Measurements from ENCODE around the gene PAPSS2. TPM values are rescaled to one million over a fixed set of nuclear protein-coding genes. Genes with fewer than 3 reads are reported as not detected.

The PAPSS2 gene
- total RNA-seq, 2 experiments from 2014 or later, result 0.08 TPM; not detected in 1

DNA sequence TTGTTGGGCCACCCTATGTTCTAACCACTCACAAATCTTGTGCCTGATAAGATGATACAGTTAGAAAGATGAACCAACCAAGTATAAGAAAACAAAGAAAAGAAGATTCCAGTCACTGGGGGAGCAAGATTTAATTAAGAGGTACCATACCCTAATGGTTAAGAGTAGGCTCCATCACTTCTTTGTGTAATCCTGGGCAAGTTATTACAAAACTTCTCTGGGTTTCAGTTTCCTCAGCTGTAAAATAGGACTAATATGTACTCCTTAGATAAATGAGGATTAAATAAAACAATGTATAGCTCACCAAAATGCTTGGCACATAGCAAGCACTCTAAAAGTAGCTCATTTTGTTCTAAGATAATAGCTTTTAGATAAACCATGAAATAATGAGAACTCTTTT is 99.9 kb downstream of the PAPSS2 start:
- Mint-ChIP-seq H3K36me3 (ENCODE audit: low read depth) (peaks cover 34% of the 10 kb centered on the region), H3K27ac (no peak overlapping the region), H3K9me3 (no peaks in the 10 kb centered on the region), H3K4me1 (peaks cover 13% of the 10 kb centered on the region), H3K4me3 (no peak overlapping the region), H3K27me3 (no peaks in the 10 kb centered on the region)
- ChIA-PET POLR2A (interaction anchor here (0.6 kb wide), 1 partner anchor 102 kb away, joined by 4 read pairs; no protein-coding TSS in a partner anchor), CTCF (interaction anchor here (1.1 to 1.5 kb wide), 2 partner anchors 16 to 33 kb away, joined by 3 read pairs; no protein-coding TSS in a partner anchor)
- no peak for DNase-seq

- ChIA-PET CTCF (interaction anchor here (0.7 to 1.5 kb wide), 3 partner anchors 15 to 32 kb away, joined by 3 read pairs; no protein-coding TSS in a partner anchor), POLR2A (no interaction called here)
- Mint-ChIP-seq H3K9me3 (no peaks in the 10 kb centered on the region), H3K27ac (no peak overlapping the region), H3K4me1 (peaks cover 13% of the 10 kb centered on the region), H3K27me3 (no peaks in the 10 kb centered on the region), H3K4me3 (no peak overlapping the region), H3K36me3 (ENCODE audit: low read depth) (peaks cover 36% of the 10 kb centered on the region)
- DNase-seq, result no peak
Observed at GRCh38 chr10:87760195-87760905, 100.7 kb downstream of the PAPSS2 start.

DNA sequence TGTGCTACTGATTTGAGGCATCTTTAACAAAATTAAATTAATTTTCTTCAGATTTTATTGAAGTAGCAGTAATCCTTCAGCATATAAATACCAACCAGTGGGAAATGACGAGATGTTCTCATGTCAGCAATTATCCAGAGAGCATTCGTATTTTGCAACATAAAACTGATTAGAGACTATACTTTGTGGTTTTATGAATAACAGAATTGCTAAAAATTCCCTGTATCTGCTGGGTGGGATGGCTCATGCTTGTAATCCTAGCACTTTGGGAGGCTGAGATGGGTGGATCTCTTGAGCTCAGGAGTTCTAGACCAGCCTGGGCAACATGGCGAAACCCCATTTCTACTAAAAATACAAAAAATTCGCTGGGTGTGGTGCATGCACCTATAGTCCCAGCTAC is 101.5 kb downstream of the PAPSS2 start:
- POLR2A ChIA-PET, result no interaction called here

DNA sequence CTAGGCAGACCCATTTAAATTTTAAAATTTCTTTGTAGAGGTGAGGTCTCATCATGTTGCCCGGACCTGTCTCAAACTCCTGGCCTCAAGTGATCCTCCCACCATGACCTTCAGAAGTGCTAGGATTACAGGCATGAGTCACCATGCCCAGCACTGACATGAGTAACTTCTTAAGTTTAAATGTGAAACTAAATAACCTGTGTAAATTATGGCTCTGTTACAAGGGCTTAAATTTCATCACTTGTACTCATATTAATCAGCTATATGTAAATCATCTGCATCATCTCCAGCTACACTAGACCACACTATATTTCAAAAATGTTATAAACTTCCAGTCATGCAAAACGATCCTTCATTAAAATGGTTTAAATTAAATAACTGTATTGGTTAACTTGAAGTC is 102.2 kb downstream of the PAPSS2 start:
- peaks cover 32% of the 10 kb centered on the region for H3K36me3 Mint-ChIP-seq (ENCODE audit: low read depth)
- no peaks in the 10 kb centered on the region for H3K27me3 Mint-ChIP-seq
- POLR2A ChIA-PET, result interaction anchor here (0.6 kb wide), 1 partner anchor 14 kb away, joined by 4 read pairs; no protein-coding TSS in a partner anchor
- no peaks in the 10 kb centered on the region for H3K9me3 Mint-ChIP-seq
- peak overlapping the region; percentile 79 for H3K27ac Mint-ChIP-seq
- H3K4me3 Mint-ChIP-seq, result no peak overlapping the region
- H3K4me1 Mint-ChIP-seq, result peaks cover 13% of the 10 kb centered on the region
- CTCF ChIA-PET, result interaction anchor here (0.6 kb wide), 1 partner anchor 80 kb away, joined by 3 read pairs; no protein-coding TSS in a partner anchor
- no peak for DNase-seq

More for the DNA sequence above, 101.5 kb downstream of the PAPSS2 start:
- no peak for DNase-seq
- peaks cover 34% of the 10 kb centered on the region for H3K36me3 Mint-ChIP-seq (ENCODE audit: low read depth)
- no peaks in the 10 kb centered on the region for H3K9me3 Mint-ChIP-seq
- no peak overlapping the region for H3K27ac Mint-ChIP-seq
- CTCF ChIA-PET, result interaction anchor here (0.6 kb wide), 1 partner anchor 81 kb away, joined by 3 read pairs; no protein-coding TSS in a partner anchor
- peaks cover 13% of the 10 kb centered on the region for H3K4me1 Mint-ChIP-seq
- no peaks in the 10 kb centered on the region for H3K27me3 Mint-ChIP-seq
- H3K4me3 Mint-ChIP-seq, result no peak overlapping the region

- peaks cover 42% of the 10 kb centered on the region for H3K36me3 Mint-ChIP-seq (ENCODE audit: low read depth)
- no peak overlapping the region for H3K27ac Mint-ChIP-seq
- no peaks in the 10 kb centered on the region for H3K9me3 Mint-ChIP-seq
- DNase-seq, result no peak
- peaks cover 15% of the 10 kb centered on the region for H3K4me1 Mint-ChIP-seq
- H3K4me3 Mint-ChIP-seq, result no peak overlapping the region
- ChIA-PET POLR2A (no interaction called here), CTCF (no interaction called here)
- no peaks in the 10 kb centered on the region for H3K27me3 Mint-ChIP-seq
Observed at GRCh38 chr10:87763086-87763861, 103.6 kb downstream of the PAPSS2 start.

GRCh38 chr10:87764072-87764934 is 104.6 kb downstream of the PAPSS2 start:
- no peak overlapping the region for H3K27ac Mint-ChIP-seq
- CTCF ChIA-PET, result no interaction called here
- peaks cover 15% of the 10 kb centered on the region for H3K4me1 Mint-ChIP-seq
- no peak overlapping the region for H3K4me3 Mint-ChIP-seq
- DNase-seq, result no peak
- H3K9me3 Mint-ChIP-seq, result no peaks in the 10 kb centered on the region
- H3K27me3 Mint-ChIP-seq, result no peaks in the 10 kb centered on the region
- H3K36me3 Mint-ChIP-seq (ENCODE audit: low read depth), result peaks cover 45% of the 10 kb centered on the region
- POLR2A ChIA-PET, result no interaction called here

DNA sequence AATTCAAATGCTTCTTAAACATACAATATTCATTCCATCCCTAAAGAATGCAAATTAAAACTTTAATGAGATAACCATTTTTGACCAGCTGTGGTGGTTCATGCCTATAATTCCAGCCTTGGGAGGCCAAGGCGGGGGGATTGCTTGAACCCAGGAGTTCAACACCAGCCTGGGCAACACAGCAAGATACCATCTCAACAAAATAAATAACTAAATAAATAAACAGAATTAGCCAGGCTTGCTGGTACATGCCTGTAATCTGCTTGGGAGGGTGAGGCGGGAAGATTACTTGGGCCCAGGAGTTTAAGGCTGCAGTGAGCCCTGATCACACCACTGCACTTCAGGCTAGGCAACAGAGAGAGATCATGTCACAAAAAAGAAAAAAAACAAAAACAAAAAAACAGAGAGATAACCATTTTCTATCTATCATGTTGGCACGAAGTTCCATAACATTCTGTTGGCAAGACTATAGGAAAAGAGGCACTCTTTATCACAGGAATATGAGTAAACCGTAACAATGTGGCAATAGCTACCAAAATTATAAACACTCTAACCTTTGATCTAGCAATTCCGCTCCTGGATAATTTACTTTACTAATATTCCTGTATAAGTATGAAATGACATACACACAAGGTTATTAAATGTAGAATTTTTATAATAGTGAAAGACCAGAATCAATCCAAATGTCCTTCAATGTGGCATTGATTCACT is 106.1 kb downstream of the PAPSS2 start:
- DNase-seq, result no peak
- Mint-ChIP-seq H3K9me3 (no peaks in the 10 kb centered on the region), H3K27me3 (no peaks in the 10 kb centered on the region), H3K27ac (no peak overlapping the region), H3K4me3 (no peak overlapping the region), H3K36me3 (ENCODE audit: low read depth) (peaks cover 44% of the 10 kb centered on the region), H3K4me1 (peaks cover 12% of the 10 kb centered on the region)
- POLR2A ChIA-PET, result no interaction called here
- CTCF ChIA-PET, result no interaction called here

DNA sequence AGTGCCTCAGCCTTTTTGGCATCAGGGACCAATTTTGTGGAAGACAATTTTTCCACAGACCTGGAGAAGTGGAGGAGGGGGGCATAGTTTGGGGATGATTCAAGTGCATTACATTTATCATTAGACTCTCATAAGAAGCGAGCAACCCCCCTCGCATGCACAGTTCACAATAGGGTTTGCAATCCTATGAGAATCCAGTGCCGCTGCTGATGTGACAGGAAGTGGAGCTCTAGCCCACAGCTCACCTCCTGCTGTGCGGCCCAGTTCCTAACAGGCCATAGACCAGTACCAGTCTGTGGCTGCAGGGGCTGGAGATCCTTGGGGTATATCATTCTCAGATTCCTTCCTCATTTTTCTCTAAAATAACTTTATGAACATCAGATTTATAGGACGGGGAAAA is 107.6 kb downstream of the PAPSS2 start:
- peaks cover 6% of the 10 kb centered on the region for H3K4me1 Mint-ChIP-seq
- H3K4me3 Mint-ChIP-seq, result no peak overlapping the region
- ChIA-PET POLR2A (no interaction called here), CTCF (no interaction called here)
- H3K27ac Mint-ChIP-seq, result peak overlapping the region; percentile 66
- peaks cover 42% of the 10 kb centered on the region for H3K36me3 Mint-ChIP-seq (ENCODE audit: low read depth)
- H3K9me3 Mint-ChIP-seq, result no peaks in the 10 kb centered on the region
- DNase-seq, result no peak
- H3K27me3 Mint-ChIP-seq, result no peaks in the 10 kb centered on the region

- ChIA-PET POLR2A (no interaction called here), CTCF (interaction anchor here (0.7 kb wide), 1 partner anchor 118 kb away, joined by 4 read pairs; no protein-coding TSS in a partner anchor)
- Mint-ChIP-seq H3K4me3 (no peak overlapping the region), H3K27ac (no peak overlapping the region), H3K4me1 (peaks cover 8% of the 10 kb centered on the region), H3K9me3 (no peaks in the 10 kb centered on the region), H3K27me3 (no peaks in the 10 kb centered on the region), H3K36me3 (ENCODE audit: low read depth) (peaks cover 37% of the 10 kb centered on the region)
- no peak for DNase-seq
Observed at GRCh38 chr10:87771871-87772500, 112.3 kb downstream of the PAPSS2 start.

DNA sequence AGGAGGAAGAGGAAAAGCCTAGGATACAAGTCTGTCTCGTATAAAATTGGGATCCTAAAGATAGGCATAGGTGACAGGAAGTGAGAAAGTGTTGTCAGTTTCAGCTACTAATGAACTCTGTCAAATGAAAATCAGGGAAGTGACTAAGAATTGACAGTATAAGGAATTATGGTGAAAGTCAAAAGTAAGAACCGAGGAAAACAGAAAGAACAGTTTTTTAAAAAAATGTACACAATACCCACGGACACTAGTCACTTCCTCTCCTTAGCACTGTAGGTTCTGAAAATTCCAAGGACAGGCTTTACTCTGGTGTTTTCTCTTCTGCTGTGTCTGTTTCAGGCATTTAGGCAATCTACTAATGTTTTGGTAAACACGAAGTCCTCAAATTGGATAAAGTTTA is 116.1 kb downstream of the PAPSS2 start:
- ChIA-PET CTCF (interaction anchor here (1.0 kb wide), 1 partner anchor 16 kb away, joined by 3 read pairs; no protein-coding TSS in a partner anchor), POLR2A (interaction anchor here (0.7 kb wide), 1 partner anchor 10 kb away, joined by 5 read pairs; no protein-coding TSS in a partner anchor)
- Mint-ChIP-seq H3K4me3 (no peak overlapping the region), H3K4me1 (peaks cover 6% of the 10 kb centered on the region), H3K36me3 (ENCODE audit: low read depth) (peaks cover 28% of the 10 kb centered on the region), H3K27me3 (no peaks in the 10 kb centered on the region), H3K9me3 (no peaks in the 10 kb centered on the region), H3K27ac (no peak overlapping the region)
- DNase-seq, result no peak

GRCh38 chr10:87776328-87776727 is 116.7 kb downstream of the PAPSS2 start:
- Mint-ChIP-seq H3K36me3 (ENCODE audit: low read depth) (peaks cover 33% of the 10 kb centered on the region), H3K27me3 (no peaks in the 10 kb centered on the region), H3K4me3 (no peak overlapping the region), H3K27ac (no peak overlapping the region), H3K9me3 (no peaks in the 10 kb centered on the region), H3K4me1 (peaks cover 6% of the 10 kb centered on the region)
- ChIA-PET POLR2A (no interaction called here), CTCF (no interaction called here)
- no peak for DNase-seq

DNA sequence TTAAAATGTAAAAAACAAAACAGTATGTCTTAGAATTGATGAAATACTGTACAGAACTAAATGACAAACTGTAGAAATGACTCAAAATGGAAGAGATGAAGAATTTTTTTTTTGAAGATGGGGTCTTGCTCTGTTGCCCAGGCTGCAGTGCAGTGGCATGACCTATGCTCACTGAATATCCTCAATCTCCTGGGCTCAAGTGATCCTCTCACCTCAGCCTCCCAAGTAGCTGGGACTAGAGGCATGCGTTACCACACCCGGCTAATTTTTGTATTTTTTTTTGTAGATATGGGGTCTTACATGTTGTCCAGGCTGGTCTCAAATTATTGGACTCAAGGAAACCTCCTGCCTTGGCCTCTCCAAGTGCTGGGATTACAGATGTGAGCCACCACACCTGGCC is 121.9 kb downstream of the PAPSS2 start:
- H3K4me1 Mint-ChIP-seq, result no peaks in the 10 kb centered on the region
- no peak overlapping the region for H3K4me3 Mint-ChIP-seq
- no peak overlapping the region for H3K27ac Mint-ChIP-seq
- ChIA-PET CTCF (interaction anchor here (0.8 to 1.2 kb wide), 2 partner anchors 15 to 21 kb away, joined by 3 to 5 read pairs; no protein-coding TSS in a partner anchor), POLR2A (no interaction called here)
- no peaks in the 10 kb centered on the region for H3K9me3 Mint-ChIP-seq
- peaks cover 52% of the 10 kb centered on the region for H3K36me3 Mint-ChIP-seq (ENCODE audit: low read depth)
- H3K27me3 Mint-ChIP-seq, result no peaks in the 10 kb centered on the region
- DNase-seq, result no peak

Data from activated CD4-positive, alpha-beta T cell treated with anti-CD3 and anti-CD28 coated beads, Interleukin-2, amount 10 ng/mL, durations not matched to agents 7 days and 5 days (primary cell).